Left renal pelvis (tissue), 4 donors: ENCODE data around the gene BCAR3. TPM values are rescaled to one million over a fixed set of nuclear protein-coding genes. Genes with fewer than 3 reads are reported as not detected.
A peak's percentile ranks its signal among the peaks of the same experiment; 100 is the strongest.

Experiments used
- DNase-seq, 4 donors: peaks; one replicate each; pipeline ENCODE4 v3.0.0-alpha.2; 2013; ENCODE audit warnings: low read depth in 4 of 4, low spot score in 3 of 4
- polyA plus RNA-seq, 4 donors: library from polyadenylated mRNA; unstranded; fragments of 120-200 nt; gene quantifications; one replicate each; pipeline ENCODE4 v1.2.1, GENCODE V29; 2013; ENCODE audit not compliant: insufficient read length in 4 of 4

BCAR3 gene
- polyA plus RNA-seq, 4 donors = 10.5 to 30.3 (median 23.6) TPM

- no peak for DNase-seq
These were observed 33.0 kb downstream of the BCAR3 start for GRCh38 chr1:93648656-93649055.

DNA sequence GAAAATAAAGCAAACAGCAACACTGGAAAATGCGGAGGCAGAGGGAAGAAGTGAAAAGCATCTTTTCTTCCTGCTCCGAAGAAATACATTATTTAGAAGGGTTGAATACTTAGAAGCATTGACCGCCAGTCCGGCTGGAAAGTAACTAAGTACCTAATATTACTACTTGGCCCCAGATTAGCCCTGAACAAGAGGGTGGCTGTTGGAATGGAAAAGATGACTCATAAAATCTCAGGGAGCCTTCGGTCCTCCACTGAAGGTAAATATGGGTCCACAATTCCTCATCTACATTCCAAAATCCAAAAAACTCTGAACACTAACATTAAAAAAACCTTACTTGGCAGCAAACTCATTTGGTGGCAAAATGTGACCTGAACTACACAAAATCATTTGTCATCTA, 40.1 kb downstream of the BCAR3 start:
- no peak for DNase-seq

- no peak for DNase-seq
These were observed 40.8 kb downstream of the BCAR3 start for GRCh38 chr1:93640656-93641440.

GRCh38 chr1:93638981-93639380, 42.7 kb downstream of the BCAR3 start:
- no peak for DNase-seq

DNA sequence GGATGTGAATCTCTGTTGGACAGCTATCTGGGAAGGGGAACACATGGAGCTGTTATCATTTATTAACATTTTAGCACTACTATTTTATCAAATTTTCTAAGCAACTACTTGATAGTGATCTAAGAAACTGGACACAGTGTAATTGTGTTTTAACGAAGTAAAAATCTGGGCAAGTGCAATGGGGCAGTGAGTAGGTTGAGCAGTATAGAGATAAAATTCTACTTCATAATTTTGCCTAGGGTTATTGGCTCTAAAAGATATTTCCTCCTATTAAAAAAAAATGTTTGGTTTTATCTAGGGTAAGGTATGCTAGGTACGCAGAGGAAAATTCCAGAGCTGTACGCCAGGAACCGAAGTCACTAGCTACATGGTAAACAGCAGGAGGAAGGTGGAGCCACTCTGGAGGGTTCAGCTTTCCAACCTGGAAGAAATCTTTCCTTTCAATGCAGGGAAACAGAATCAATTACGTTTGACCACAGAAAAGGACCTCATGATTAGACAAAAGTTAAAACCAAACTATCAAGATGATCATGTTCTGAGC, 43.3 kb downstream of the BCAR3 start:
- DNase-seq = no peak

DNA sequence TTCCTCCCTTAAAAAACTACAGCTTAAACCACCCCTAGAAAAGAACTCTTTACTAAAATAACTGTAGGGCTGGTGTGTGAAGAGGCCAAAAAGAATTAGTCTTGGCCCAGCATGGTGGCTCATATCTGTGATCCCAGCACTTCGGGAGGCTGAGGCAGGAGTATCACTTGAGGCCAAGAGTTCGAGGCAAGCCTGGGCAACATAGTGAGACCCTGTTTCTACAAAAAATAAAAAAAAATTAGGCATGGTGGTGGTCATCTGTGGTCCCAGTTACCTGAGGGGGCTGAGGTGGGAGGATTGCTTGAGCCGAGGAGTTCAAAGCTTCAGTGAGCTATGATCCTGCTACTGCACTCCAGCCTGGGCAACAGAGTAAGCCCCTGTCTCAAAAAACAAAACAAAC, 44.9 kb downstream of the BCAR3 start:
- no peak for DNase-seq

GRCh38 chr1:93635614-93636543, 45.8 kb downstream of the BCAR3 start:
- no peak for DNase-seq

DNA sequence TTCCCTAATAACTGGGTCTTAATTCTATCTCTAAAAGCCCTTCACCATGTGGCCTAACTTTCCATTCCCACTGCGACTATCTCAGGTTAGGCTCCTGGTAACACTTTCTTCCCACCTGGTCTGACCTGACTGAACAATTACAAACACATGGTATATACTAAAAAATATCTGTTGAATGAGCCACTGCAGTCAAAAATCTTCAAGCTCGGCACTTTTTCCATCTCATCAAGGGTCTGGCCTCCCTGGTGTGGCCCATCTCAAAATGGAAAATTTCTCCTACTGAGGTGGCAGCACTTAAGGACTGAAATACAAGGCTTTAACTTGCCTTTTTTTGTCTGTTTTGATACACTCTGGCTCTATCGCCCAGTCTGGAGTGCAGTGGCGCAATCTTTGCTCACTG, 48.3 kb downstream of the BCAR3 start:
- DNase-seq = no peak

DNA sequence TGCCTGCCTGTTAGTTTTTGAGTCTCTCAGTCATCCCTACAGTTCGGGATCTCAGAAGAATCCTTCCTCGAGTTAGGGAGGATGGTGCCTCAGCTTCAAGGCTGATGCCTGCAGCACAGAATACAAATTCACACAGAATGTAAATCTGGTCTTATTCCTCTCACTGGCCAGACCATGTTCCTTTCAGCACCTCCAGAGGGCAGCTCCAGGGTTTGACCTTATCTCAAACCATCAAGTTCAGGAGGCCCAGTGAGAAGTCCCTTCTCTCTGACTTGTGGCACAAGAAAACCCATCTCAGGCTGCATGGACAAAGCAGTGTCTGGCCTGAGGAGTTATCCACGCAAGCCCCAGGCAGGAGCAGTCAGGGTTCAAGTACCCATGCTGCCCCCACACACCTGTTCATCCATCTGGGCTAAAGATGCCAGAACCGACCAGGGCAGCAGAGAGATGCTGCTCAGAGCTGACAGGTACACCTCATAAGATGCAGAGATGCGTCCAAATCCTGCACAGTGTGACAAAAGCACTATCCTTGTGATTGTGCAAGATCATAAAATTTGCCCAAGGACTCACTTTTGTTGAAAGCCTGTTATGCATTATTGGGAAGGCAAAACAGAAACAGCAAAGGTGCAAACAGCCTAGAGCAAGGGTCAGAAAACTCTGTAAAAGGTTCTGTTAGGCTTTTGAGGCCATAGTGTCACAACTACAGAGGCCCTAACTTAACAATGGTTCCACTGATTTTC, 49.8 kb downstream of the BCAR3 start:
- DNase-seq = no peak

DNA sequence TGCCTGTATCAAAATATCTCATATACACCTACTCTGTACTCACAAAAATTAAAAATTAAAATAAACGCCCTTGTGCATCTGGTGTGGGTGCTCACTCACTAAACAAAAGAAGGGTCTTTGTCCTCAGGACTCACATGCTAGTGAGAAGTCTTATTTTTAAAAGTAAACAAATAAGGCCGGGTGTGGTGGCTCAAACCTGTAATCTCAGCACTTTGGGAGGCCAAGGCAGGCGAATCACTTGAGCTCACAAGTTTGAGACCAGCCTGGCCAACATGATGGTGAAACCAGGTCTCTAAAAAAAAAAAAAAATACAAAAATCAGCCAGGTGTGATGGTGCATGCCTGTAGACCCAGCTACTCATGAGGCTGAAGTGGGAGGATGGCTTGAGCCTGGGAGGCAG, 51.5 kb downstream of the BCAR3 start:
- no peak for DNase-seq

DNA sequence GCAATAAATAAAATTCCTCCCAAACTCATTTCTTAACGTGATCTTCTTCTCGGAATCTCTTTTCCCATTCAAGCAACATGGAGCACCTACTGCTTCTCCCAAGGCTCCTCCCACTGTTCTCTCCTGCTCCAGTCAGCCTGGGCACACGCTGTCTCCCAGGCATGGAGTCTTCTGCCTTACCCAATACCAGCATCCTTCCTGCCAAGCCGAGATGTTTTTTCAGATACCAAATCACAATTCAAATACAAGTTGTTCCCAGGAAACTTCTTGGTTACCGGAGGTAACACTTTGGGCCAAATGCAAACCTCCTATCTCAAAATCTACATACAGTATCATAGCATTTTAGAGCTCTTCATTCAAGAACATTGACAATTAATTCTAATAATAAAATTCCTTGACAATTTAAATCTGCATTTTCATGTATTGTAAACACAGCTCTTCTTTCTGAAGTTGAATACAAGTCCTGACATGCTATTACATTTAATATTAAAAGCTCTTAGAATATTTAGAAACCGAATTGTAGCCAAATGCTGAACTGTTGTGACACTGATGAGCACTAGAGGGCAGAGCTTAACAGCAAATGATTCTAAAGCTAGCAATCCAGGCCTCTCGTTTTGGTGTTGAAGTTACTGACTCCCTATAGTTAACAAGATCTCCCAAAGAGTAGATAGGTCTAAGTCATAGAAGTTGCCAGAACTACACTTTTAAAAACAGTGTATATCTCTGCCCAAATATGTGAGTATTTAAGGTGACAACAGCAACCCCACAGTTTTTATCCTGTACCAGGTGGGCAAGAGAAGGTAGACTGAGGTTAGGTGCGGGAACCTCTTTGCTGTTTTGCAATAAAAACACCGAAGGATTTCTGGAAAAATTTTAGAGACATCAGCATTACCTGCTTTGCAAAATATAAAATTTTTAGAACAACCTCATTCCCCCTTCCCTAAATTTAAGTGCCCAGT, 52.3 kb downstream of the BCAR3 start:
- peak in 2 of 4 donors; percentile 45 to 46 for DNase-seq

GRCh38 chr1:93628681-93629080, 53.0 kb downstream of the BCAR3 start:
- DNase-seq = no peak

- DNase-seq = no peak
These were observed 55.9 kb downstream of the BCAR3 start for GRCh38 chr1:93625582-93626327.

DNA sequence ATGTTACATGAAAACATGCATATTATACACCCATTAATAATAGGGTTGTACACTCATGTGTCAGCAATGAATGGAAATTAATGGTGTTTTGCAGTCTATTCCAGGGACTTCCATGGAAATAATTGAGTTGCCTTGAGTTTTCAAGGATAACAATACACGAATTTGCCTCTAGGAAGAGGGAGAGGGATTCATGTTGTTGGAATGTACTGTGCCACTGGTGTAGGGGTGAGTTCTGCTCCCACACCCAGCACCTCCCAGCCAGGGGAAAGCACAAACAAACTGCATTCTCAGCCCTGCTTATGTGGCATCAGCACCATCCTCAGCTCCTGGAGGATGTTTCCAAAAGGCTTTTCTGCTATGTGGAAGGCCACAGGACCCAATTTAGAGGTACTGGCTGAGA, 57.8 kb downstream of the BCAR3 start:
- DNase-seq = no peak

DNA sequence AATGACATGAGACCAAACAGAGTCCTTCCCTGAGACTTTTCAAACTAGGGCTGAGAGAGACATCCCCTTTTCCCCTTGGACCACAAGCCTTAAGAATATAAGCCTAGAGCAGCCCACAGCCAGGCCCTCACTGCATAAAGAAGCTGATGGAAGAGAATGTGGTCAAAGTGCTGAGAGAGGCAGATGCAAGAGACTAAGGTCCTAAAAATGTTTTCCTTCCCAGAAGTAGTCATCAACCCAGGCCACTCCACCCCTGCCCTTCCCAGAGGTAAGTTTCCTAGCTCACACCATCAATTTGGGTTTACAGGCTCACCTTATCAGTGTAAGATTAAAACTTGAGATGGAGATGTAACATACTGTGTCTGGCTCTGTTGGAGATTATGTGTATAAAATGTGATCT, 58.2 kb downstream of the BCAR3 start:
- DNase-seq = no peak

DNA sequence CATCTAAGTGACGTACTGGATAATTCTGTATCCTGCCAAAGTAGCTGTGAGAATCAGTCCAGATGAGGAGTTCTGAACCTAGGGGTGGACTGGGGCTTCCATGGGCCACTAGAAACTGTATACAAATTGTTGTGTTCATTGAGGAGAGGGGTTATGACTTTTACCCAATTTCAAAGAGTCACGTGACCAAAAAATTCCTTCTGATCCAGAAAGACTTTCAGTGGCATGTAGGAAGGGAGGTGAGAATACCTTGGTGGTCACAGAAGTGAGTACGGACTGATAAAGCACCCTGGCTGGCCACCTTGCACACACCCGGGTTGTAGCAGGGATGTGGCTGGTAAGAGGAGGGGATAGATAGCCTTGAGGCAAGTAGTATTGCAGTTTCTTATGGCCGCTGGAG, 60.4 kb downstream of the BCAR3 start:
- DNase-seq = no peak

DNA sequence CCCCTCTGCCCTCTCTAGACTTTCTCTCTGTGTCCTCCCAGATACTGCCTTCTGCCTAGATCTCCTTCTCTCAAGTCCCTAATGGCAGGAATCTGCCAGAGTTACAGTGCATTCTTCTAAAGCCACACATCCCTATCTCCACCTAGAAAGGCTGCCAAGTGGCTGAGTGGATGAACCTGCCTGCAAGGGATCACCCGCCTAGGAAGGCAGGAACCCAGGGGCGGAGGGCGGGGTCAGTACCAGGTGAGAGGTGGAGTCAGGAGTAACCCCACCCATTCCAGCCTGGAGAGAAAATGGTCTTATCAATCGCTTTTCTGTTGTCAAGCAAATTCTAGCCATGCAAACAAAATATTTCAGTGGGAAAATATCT, 60.8 kb downstream of the BCAR3 start:
- DNase-seq = no peak

DNA sequence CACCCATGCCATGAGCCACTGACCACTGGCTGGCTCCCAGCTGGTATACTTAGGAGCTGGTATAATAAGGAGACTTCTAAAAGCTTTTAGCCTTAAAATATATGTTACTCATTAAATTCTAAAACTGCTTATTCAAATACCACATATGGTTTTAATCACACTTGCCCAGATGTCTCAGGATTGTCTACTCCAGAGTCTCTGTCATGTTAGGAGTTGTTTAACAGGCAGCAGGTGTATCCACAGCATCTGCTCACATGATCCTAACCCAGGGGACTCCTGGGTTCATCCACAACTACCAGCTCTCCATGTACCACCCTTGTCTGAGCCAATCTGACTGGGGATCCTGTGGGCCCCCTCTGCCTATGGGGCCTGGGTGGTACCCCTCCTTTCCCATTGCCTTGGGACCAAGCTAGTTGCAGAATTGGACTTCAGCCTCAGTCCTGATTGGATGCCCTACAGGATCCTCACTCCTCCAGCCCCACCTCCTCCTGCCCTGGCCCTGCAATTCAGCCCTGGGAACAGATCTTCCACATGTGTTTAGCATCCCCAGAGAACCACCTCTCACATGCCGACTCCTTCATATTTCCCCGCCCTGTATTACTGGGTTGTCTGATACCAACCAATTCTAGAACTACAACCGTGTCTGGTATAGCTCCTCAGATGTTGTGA, 61.3 kb downstream of the BCAR3 start:
- DNase-seq = no peak
